Measurements from ENCODE around the gene THAP5. TPM values are rescaled to one million over a fixed set of nuclear protein-coding genes. Genes with fewer than 3 reads are reported as not detected.
"Not testable (repeated sequence)": the region's sequence is repeated elsewhere in the genome, so short reads cannot be mapped to it uniquely, and the experiment has no call there.

Gene THAP5
- total RNA-seq, 1 donor from 2014 or later, result 26.6 TPM

DNA sequence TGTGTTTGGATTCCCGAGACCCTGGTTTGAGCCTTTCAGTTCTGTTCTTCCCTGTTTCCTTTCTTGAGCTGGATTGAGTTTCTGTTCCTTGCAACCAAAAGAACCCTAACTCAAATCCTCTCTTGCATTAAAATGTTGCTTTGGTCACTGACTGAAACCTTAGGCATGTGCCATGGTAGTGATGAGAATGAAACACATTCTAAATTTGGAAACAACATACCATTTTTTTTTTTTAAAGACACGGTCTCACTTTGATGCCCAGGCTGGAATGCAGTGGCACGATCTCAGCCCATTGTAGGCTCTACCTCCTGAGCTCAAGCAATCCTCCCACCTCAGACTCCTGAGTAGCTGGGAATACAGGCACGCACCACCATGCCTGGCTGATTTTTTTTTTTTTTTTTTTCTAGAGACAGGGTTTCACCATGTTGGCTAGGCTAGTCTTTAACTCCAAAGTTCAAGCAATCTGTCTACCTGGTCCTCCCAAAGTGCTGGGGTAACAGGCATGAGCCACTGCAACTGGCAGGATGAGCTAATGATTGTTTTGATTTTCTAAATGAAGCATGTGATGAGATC, 8.4 kb downstream of the THAP5 start:
- Histone ChIP-seq H3K27me3 (ENCODE audit: low read depth) (no peaks in the 10 kb centered on the region), H3K9me3 (peaks cover 9% of the 10 kb centered on the region), H3K36me3 (peaks cover 19% of the 10 kb centered on the region), H3K4me3 (no peak overlapping the region), H3K4me1 (no peaks in the 10 kb centered on the region), H3K27ac (no peak overlapping the region)
- no peak for ATAC-seq
- intact Hi-C loops (cut with DNase I), result no loop called here
- TF ChIP-seq, protein P1, sequence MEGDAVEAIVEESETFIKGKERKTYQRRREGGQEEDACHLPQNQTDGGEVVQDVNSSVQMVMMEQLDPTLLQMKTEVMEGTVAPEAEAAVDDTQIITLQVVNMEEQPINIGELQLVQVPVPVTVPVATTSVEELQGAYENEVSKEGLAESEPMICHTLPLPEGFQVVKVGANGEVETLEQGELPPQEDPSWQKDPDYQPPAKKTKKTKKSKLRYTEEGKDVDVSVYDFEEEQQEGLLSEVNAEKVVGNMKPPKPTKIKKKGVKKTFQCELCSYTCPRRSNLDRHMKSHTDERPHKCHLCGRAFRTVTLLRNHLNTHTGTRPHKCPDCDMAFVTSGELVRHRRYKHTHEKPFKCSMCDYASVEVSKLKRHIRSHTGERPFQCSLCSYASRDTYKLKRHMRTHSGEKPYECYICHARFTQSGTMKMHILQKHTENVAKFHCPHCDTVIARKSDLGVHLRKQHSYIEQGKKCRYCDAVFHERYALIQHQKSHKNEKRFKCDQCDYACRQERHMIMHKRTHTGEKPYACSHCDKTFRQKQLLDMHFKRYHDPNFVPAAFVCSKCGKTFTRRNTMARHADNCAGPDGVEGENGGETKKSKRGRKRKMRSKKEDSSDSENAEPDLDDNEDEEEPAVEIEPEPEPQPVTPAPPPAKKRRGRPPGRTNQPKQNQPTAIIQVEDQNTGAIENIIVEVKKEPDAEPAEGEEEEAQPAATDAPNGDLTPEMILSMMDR (IDR thresholded peaks at IDR 0.05), result no peak
- DNase-seq, result no peak

DNA sequence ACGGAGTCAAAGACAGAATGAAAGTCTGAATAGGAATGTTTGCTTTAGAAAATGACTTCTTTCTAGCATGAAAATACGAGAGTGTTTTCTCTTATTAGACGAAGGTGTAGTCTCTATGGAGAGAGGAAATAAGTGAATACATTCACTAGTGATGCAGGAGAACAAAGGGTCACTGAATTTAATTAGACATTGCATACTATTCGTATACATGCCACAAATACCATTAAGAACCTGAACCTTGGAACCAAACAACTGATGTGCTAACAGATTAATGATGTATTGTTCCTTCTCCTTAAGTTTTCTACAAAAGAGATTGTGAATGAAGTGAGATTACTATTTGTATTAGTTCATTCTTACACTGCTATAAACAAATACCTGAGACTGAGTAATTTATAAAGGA, 10.3 kb downstream of the THAP5 start:
- Histone ChIP-seq H3K27ac (no peak overlapping the region), H3K36me3 (peaks cover 2% of the 10 kb centered on the region), H3K27me3 (ENCODE audit: low read depth) (no peaks in the 10 kb centered on the region), H3K9me3 (peaks cover 9% of the 10 kb centered on the region), H3K4me3 (no peak overlapping the region), H3K4me1 (no peaks in the 10 kb centered on the region)
- intact Hi-C loops (cut with DNase I), result no loop called here
- no peak for ATAC-seq
- no peak for DNase-seq
- TF ChIP-seq, protein P1 (IDR thresholded peaks at IDR 0.05), result no peak

DNA sequence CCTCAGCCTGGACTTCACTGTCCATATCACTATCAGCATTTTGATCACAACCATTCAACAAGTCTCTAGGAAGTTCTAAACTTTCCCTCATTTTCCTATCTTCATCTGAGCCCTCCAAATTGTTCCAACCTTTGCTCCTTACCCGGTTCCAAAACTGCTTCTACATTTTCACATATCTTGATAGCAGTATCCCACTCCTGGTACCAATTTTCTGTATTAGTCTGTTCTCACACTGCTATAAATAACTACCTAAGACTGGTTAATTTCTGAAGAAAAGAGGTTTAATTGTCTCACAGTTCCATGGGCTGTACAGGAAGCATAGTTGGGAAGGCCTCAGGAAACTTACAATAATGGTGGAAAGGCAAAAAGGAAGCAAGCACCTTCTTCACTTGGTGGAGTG, 11.9 kb downstream of the THAP5 start:
- H3K27ac ChIP-seq, result no peak overlapping the region
- no peak overlapping the region for H3K4me3 ChIP-seq
- ATAC-seq (no peak), DNase-seq (no peak)
- no peaks in the 10 kb centered on the region for H3K4me1 ChIP-seq
- no peaks in the 10 kb centered on the region for H3K27me3 ChIP-seq (ENCODE audit: low read depth)
- TF ChIP-seq, protein P1 (IDR thresholded peaks at IDR 0.05), result no peak
- intact Hi-C loops (cut with DNase I), result no loop called here
- peaks cover 9% of the 10 kb centered on the region for H3K9me3 ChIP-seq
- no peaks in the 10 kb centered on the region for H3K36me3 ChIP-seq

DNA sequence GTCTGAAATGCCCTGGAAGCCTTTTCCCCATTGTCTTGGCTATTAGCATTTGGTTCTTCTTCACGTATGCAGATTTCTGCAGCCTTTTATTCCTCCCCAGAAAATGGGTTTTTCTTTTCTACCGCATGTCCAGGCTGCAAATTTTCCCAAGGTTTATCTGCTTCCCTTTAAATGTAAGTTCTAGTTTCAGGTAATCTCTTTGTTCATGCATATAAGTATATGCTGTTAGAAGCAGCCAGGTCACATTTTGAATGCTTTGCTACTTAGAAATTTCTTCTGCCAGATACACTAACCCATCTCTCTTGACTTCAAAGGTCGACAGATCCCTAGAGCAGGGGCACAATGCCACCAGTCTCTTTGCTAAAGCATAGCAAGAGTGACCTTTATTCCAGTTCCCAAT, 12.3 kb downstream of the THAP5 start:
- DNase-seq (no peak), ATAC-seq (no peak)
- Histone ChIP-seq H3K4me1 (no peaks in the 10 kb centered on the region), H3K4me3 (no peak overlapping the region), H3K27me3 (ENCODE audit: low read depth) (no peaks in the 10 kb centered on the region), H3K36me3 (no peaks in the 10 kb centered on the region), H3K27ac (no peak overlapping the region), H3K9me3 (peaks cover 9% of the 10 kb centered on the region)
- intact Hi-C loops (cut with DNase I), result no loop called here
- TF ChIP-seq, protein P1 (IDR thresholded peaks at IDR 0.05), result no peak

DNA sequence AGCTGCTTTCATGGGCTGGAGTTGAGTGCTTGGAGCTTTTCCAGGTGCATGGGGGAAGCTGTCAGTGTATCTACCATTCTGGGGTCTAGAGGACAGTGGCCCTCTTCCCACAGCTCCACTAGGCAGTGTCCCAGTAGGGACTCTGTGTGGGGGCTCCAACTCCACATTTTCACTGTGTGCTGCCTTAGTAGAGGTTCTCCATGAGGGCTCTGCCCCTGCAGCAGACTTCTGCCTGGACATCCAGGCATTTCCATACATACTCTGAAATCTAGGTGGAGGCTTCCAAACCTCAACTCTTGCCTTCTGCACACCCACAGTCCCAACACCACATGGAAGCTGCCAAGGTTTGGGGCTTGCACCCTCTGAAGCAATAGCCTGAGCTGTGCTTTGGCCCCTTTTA, 12.8 kb downstream of the THAP5 start:
- H3K9me3 ChIP-seq; intact Hi-C loops (cut with DNase I); H3K36me3 ChIP-seq; H3K27me3 ChIP-seq (ENCODE audit: low read depth); H3K4me3 ChIP-seq; H3K4me1 ChIP-seq; ATAC-seq; DNase-seq; H3K27ac ChIP-seq: not testable (repeated sequence)

DNA sequence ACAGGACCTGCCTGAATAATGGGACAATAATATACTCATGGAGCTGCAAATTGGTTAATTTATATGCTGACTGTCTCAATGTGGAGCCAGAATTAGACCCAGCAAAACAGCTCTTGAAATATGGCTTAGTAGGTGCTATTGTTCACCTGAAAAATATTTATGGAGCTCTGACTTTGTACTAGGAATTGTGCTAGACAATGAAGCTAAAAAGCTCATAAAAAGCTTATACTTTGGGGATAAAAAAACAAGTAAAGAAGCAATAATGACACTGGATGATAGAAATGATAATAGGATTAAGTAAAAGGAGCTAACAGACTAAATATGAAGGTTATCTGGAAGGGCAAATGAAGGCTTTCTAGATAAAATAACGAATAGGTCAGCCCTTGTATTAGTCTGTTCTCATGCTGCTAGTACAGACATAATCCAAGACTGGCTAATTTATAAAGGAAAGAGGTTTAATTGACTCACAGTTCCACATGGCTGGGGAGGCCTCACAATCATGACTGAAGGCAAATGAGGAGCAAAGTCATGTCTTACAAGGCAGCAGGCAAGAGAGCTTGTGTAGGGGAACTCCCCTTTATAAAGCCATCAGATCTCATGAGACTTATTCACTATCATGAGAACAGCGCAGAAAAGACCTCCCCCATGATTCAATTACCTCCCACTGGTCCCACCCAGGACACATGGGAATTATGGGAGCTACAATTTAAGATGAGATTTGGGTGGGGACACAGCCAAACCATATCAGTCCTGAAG, 21.2 kb downstream of the THAP5 start:
- H3K27ac ChIP-seq; H3K4me3 ChIP-seq; ATAC-seq; H3K9me3 ChIP-seq; intact Hi-C loops (cut with DNase I); H3K27me3 ChIP-seq (ENCODE audit: low read depth); H3K4me1 ChIP-seq; H3K36me3 ChIP-seq; DNase-seq: not testable (repeated sequence)
